DND-41 (cell line): ENCODE results near the gene B4GALNT1.

Source experiments
- ATAC-seq: fragments of 200-7000 bp; cut with Tn5 transposase; 3 replicates; pipeline ENCODE4 v1.9.1; 2021; ENCODE audit warnings: low read depth; ENCODE audit not compliant: insufficient read depth
- DNase-seq: peaks from one replicate; pipeline ENCODE4 v3.0.0-alpha.2; 2020
- H2AFZ ChIP-seq: 2 replicates; pipeline ENCODE4 v1.6.0; 2012; ENCODE audit warnings: low read depth, low read length
- H3K27ac ChIP-seq: 2 replicates; pipeline ENCODE4 v1.5.1; 2012; ENCODE audit warnings: low read length, inconsistent platforms
- H3K27me3 ChIP-seq: fragments of 200-600 bp; sonication (generic); 2 replicates; pipeline ENCODE4 v1.6.0; 2012; ENCODE audit warnings: low read length, mild to moderate bottlenecking, inconsistent platforms; ENCODE audit not compliant: insufficient read depth, poor library complexity
- H3K36me3 ChIP-seq: 2 replicates; pipeline ENCODE4 v1.5.1; 2012; ENCODE audit warnings: low read length, inconsistent platforms; ENCODE audit not compliant: insufficient read depth
- H3K4me1 ChIP-seq: 2 replicates; pipeline ENCODE4 v1.5.1; 2012; ENCODE audit warnings: mild to moderate bottlenecking, low read length; ENCODE audit not compliant: insufficient read depth
- H3K4me2 ChIP-seq: 2 replicates; pipeline ENCODE4 v1.6.0; 2012; ENCODE audit warnings: mild to moderate bottlenecking, moderate library complexity, low read length, inconsistent platforms; ENCODE audit not compliant: insufficient read depth
- H3K4me3 ChIP-seq, 2 experiments: fragments of 200-600 bp in 1 of 2; shearing (Covaris generic) in 1 of 2; 2 replicates each; pipeline ENCODE4 v1.5.1; 2012 to 2016; ENCODE audit warnings: inconsistent platforms in 2 of 2, low read length in 2 of 2, mild to moderate bottlenecking in 2 of 2, low read depth in 1 of 2, moderate library complexity in 1 of 2
- H3K79me2 ChIP-seq: 2 replicates; pipeline ENCODE4 v1.6.0; 2012; ENCODE audit warnings: low read length, inconsistent platforms; ENCODE audit not compliant: insufficient read depth
- H3K9ac ChIP-seq: 2 replicates; pipeline ENCODE4 v1.6.0; 2012; ENCODE audit warnings: low read depth, mild to moderate bottlenecking, inconsistent platforms, low read length, moderate library complexity
- H3K9me3 ChIP-seq: 2 replicates; pipeline ENCODE4 v1.5.1; 2012; ENCODE audit warnings: low read length, moderate library complexity, mild to moderate bottlenecking, inconsistent platforms; ENCODE audit not compliant: insufficient read depth, severe bottlenecking
- H4K20me1 ChIP-seq: 2 replicates; pipeline ENCODE4 v1.6.0; 2012; ENCODE audit warnings: low read length; ENCODE audit not compliant: insufficient read depth
- EZH2 ChIP-seq: IDR thresholded peaks from 3 replicates; pipeline ENCODE4 v1.6.1; 2012; ENCODE audit warnings: borderline replicate concordance, low read depth, mild to moderate bottlenecking, moderate library complexity, low read length, inconsistent platforms; ENCODE audit not compliant: severe bottlenecking
- TF ChIP-seq, protein P1 (sequence below): IDR thresholded peaks from 2 replicates; pipeline ENCODE4 v1.5.1; 2012; ENCODE audit warnings: borderline replicate concordance, low read length, moderate library complexity, mild to moderate bottlenecking; ENCODE audit not compliant: poor library complexity, severe bottlenecking; ENCODE audit errors: extremely low read depth

B4GALNT1 gene

DNA sequence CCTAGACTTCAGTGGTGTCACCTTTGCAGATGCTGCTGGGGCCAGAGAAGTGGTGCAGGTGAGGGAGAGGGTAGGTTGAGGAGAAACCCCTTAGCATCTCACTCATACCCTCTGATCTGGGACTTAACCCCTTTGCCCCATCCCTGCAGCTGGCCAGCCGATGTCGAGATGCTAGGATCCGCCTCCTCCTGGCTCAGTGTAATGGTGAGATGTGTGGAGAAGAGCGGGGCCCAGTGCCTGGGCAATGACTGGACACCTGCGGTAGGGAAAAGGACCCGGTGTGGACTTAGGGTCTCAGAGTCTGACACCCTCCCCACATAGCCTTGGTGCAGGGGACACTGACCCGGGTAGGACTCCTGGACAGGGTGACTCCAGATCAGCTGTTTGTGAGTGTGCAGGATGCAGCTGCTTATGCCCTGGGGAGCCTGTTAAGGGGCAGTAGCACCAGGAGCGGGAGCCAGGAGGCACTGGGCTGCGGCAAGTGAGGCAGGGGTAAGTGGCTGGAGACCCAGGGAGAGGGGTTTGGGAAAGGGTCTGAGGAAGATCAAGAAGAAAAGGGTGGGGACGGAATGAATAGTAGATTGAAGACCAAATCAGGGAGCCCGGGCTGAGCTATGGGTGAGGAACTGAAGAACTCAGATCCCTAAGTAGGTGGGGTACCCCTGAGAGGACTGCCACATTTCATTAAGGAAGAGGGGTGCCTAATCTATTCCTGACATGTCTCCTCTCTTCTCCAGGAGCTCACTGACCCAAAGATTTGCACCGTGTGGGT is 7.6 kb downstream of the B4GALNT1 start:
- ATAC-seq (no peak), DNase-seq (no peak)
- no peaks in the 10 kb centered on the region for H3K36me3 ChIP-seq
- peaks cover 20% of the 10 kb centered on the region for H3K27me3 ChIP-seq
- TF ChIP-seq EZH2 = no peak
- TF ChIP-seq, protein P1, sequence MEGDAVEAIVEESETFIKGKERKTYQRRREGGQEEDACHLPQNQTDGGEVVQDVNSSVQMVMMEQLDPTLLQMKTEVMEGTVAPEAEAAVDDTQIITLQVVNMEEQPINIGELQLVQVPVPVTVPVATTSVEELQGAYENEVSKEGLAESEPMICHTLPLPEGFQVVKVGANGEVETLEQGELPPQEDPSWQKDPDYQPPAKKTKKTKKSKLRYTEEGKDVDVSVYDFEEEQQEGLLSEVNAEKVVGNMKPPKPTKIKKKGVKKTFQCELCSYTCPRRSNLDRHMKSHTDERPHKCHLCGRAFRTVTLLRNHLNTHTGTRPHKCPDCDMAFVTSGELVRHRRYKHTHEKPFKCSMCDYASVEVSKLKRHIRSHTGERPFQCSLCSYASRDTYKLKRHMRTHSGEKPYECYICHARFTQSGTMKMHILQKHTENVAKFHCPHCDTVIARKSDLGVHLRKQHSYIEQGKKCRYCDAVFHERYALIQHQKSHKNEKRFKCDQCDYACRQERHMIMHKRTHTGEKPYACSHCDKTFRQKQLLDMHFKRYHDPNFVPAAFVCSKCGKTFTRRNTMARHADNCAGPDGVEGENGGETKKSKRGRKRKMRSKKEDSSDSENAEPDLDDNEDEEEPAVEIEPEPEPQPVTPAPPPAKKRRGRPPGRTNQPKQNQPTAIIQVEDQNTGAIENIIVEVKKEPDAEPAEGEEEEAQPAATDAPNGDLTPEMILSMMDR = no peak
- H3K79me2 ChIP-seq = no peaks in the 10 kb centered on the region
- no peak overlapping the region for H2AFZ ChIP-seq
- peaks cover 3% of the 10 kb centered on the region; the same call in 1 of the 2 replicates for H4K20me1 ChIP-seq
- H3K4me2 ChIP-seq = no peak overlapping the region
- no peaks in the 10 kb centered on the region for H3K4me1 ChIP-seq
- H3K4me3 ChIP-seq = no peak overlapping the region
- no peak overlapping the region for H3K27ac ChIP-seq
- H3K9ac ChIP-seq = no peak overlapping the region
- H3K9me3 ChIP-seq = no peaks in the 10 kb centered on the region

DNA sequence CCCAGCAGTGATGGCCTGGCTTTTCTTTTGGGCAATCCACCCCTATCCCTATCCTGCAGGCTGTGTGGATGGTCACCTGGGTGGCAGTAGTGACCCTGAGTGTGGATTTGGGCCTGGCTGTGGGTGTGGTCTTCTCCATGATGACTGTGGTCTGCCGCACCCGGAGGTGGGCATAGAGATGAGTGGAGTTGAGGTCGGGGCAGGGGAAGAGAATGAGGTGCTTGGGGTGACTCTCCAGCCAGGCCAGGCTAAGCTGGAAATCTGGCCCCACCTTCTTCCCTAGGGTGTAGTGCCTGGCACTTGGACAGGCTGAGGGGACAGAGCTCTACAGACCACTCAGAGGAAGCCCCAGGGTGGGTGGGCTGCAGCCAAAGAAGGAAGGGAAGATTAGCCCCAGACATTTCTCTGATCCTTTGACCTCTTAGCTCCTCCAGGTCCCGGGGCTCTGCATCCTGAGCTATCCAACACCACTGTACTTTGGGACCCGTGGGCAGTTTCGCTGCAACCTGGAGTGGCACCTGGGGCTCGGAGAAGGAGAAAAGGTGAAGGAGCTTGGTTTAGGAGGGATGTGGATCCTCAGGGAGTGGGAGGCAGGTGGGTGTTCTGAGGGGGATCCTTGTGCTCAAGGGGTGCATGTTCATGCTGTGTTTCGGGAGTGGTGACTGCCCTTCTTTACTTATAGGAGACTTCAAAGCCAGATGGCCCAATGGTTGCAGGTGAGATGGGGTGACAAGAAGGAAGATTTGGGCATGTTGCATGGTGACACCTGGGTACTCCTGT is 8.4 kb downstream of the B4GALNT1 start:
- no peaks in the 10 kb centered on the region for H3K36me3 ChIP-seq
- no peak overlapping the region for H2AFZ ChIP-seq
- no peak overlapping the region for H3K27ac ChIP-seq
- H3K4me3 ChIP-seq = no peak overlapping the region
- H3K27me3 ChIP-seq = peaks cover 23% of the 10 kb centered on the region
- ATAC-seq (no peak), DNase-seq (no peak)
- no peaks in the 10 kb centered on the region for H3K4me1 ChIP-seq
- no peaks in the 10 kb centered on the region for H3K79me2 ChIP-seq
- peaks cover 3% of the 10 kb centered on the region; the same call in 1 of the 2 replicates for H4K20me1 ChIP-seq
- H3K4me2 ChIP-seq = no peak overlapping the region
- TF ChIP-seq EZH2 = no peak
- TF ChIP-seq, protein P1 = no peak
- H3K9me3 ChIP-seq = no peaks in the 10 kb centered on the region
- no peak overlapping the region for H3K9ac ChIP-seq

DNA sequence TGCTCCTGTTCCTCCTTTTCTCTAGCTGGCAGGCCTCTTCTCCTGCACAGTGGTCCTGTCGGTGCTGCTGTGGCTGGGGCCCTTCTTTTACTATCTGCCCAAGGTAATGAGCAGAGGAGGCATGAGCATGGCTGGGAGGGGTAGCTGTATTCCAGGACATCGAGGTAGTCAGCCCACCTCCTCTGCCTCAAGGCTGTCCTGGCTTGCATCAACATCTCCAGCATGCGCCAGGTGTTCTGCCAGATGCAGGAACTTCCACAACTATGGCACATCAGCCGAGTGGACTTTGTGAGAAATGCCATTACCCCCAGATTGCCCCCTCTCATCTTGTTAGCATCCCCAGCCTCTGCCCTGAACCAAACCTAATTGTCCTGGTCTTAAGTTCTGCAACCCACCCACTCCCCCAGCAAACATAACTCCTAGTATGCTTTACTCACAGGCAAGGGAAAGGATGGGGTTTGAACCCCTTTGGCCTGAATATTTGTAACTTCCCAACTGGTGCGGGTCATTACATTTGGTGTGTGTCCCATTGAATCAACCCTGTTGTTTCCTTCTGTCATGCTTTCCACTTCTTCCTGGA is 9.1 kb downstream of the B4GALNT1 start:
- H3K36me3 ChIP-seq = no peaks in the 10 kb centered on the region
- DNase-seq (no peak), ATAC-seq (no peak)
- peaks cover 3% of the 10 kb centered on the region; the same call in 1 of the 2 replicates for H4K20me1 ChIP-seq
- H2AFZ ChIP-seq = no peak overlapping the region
- no peak overlapping the region for H3K9ac ChIP-seq
- no peak overlapping the region for H3K4me2 ChIP-seq
- no peak for TF ChIP-seq EZH2
- TF ChIP-seq, protein P1 = no peak
- H3K4me3 ChIP-seq = no peak overlapping the region
- no peak overlapping the region for H3K27ac ChIP-seq
- H3K79me2 ChIP-seq = no peaks in the 10 kb centered on the region
- no peaks in the 10 kb centered on the region for H3K4me1 ChIP-seq
- peaks cover 23% of the 10 kb centered on the region for H3K27me3 ChIP-seq
- no peaks in the 10 kb centered on the region for H3K9me3 ChIP-seq
